ENCODE measurements around the gene CSRNP3. TPM values are rescaled to one million over a fixed set of nuclear protein-coding genes. Genes with fewer than 3 reads are reported as not detected.

CSRNP3 gene
- polyA plus RNA-seq, 2 of the 4 experiments (the other 2 are of a cell fraction), result 0.05 to 0.25 TPM

- WGBS (ENCODE audit: missing lambda C conversion rate), result 36% methylated on average over 1 of the region's 1 CpG
- no peak overlapping the region for H3K4me3 ChIP-seq
- TF ChIP-seq TFCP2L1 (CRISPR knock-in tag; IDR thresholded peaks at IDR 0.05), result no peak
- no peak for TF ChIP-seq E2F6 (IDR thresholded peaks at IDR 0.05; ENCODE audit: borderline replicate concordance, low read depth)
- no peak for TF ChIP-seq ZNF302 (CRISPR knock-in tag; IDR thresholded peaks at IDR 0.05)
- TF ChIP-seq ELK1 (IDR thresholded peaks at IDR 0.05; ENCODE audit: low read depth, low read length), result no peak
- TF ChIP-seq ZC3H11A (IDR thresholded peaks at IDR 0.05), result no peak
- no peak for TF ChIP-seq HMGXB4 (CRISPR knock-in tag; IDR thresholded peaks at IDR 0.05; ENCODE audit: borderline replicate concordance)
- no peak for TF ChIP-seq HOXB5 (CRISPR knock-in tag; IDR thresholded peaks at IDR 0.05)
- no peak for TF ChIP-seq HES2 (IDR thresholded peaks at IDR 0.05)
- FAIRE-seq (no peak), ATAC-seq (no peak), DNase-seq (ENCODE audit: low read depth in 1 of 2, low spot score in 1 of 2) (no peak)
- no peak overlapping the region for H3K4me2 ChIP-seq
- POLR2A ChIA-PET, result no interaction called here
- H3K4me1 ChIP-seq, result no peaks in the 10 kb centered on the region
- no peaks in the 10 kb centered on the region for H3K9me3 ChIP-seq
- CTCF ChIA-PET, result no interaction called here
- no peak overlapping the region for H3K27ac ChIP-seq
These were observed 26.0 kb upstream of the CSRNP3 start for GRCh38 chr2:165443511-165443910.

GRCh38 chr2:165448406-165448805 is 21.1 kb upstream of the CSRNP3 start:
- CTCF ChIA-PET, result no interaction called here
- TF ChIP-seq HOXA7 (CRISPR knock-in tag; IDR thresholded peaks at IDR 0.05), result no peak
- no peak for TF ChIP-seq EP300 (IDR thresholded peaks at IDR 0.05)
- TF ChIP-seq POLR2A (IDR thresholded peaks at IDR 0.05; ENCODE audit: low read length), result no peak
- no peak for TF ChIP-seq CBX2 (IDR thresholded peaks at IDR 0.05; ENCODE audit: borderline replicate concordance, low read depth)
- DNase-seq (ENCODE audit: low read depth in 1 of 2, low spot score in 1 of 2) (no peak), ATAC-seq (no peak), FAIRE-seq (no peak)
- H3K27ac ChIP-seq, result no peak overlapping the region
- H3K9me3 ChIP-seq, result no peaks in the 10 kb centered on the region
- WGBS (ENCODE audit: missing lambda C conversion rate), result 4% methylated on average over 3 of the region's 3 CpGs
- POLR2A ChIA-PET, result no interaction called here
- H3K4me1 ChIP-seq, result no peaks in the 10 kb centered on the region
- H3K4me2 ChIP-seq, result no peak overlapping the region
- no peak overlapping the region for H3K4me3 ChIP-seq

GRCh38 chr2:165450156-165450555 is 19.3 kb upstream of the CSRNP3 start:
- DNase-seq (ENCODE audit: low read depth in 1 of 2, low spot score in 1 of 2) (no peak), FAIRE-seq (no peak), ATAC-seq (no peak)
- WGBS (ENCODE audit: missing lambda C conversion rate), result 4% methylated on average over 1 of the region's 1 CpG
- no peak overlapping the region for H3K4me3 ChIP-seq
- TF ChIP-seq KDM5A (IDR thresholded peaks at IDR 0.05), result no peak
- no peak for TF ChIP-seq USF2 (IDR thresholded peaks at IDR 0.05)
- no peak for TF ChIP-seq FOSL2 (IDR thresholded peaks at IDR 0.05)
- TF ChIP-seq FOSL2 (CRISPR knock-in tag; IDR thresholded peaks at IDR 0.05), result no peak
- TF ChIP-seq POLR2A (IDR thresholded peaks at IDR 0.05; ENCODE audit: low read length), result no peak
- no peak for TF ChIP-seq ZFP36 (IDR thresholded peaks at IDR 0.05; ENCODE audit: borderline replicate concordance, partially characterized antibody)
- TF ChIP-seq TFCP2L1 (CRISPR knock-in tag; IDR thresholded peaks at IDR 0.05), result no peak
- TF ChIP-seq KDM1A (IDR thresholded peaks at IDR 0.05; ENCODE audit: low read depth), result no peak
- no peak overlapping the region for H3K4me2 ChIP-seq
- H3K27ac ChIP-seq, result no peak overlapping the region
- no peaks in the 10 kb centered on the region for H3K9me3 ChIP-seq
- CTCF ChIA-PET, result interaction anchor here (0.6 kb wide), 1 partner anchor 247 kb away, joined by 3 read pairs; the partner anchor contains the start of gene SCN3A
- no peaks in the 10 kb centered on the region for H3K4me1 ChIP-seq
- POLR2A ChIA-PET, result no interaction called here
